Small intestine (tissue), 7 donors: ENCODE data around the gene MDM2. TPM values are rescaled to one million over a fixed set of nuclear protein-coding genes. Genes with fewer than 3 reads are reported as not detected.

Experiments used
- DNase-seq, 2 donors: peaks; one replicate each; pipeline versions ENCODE4 v3.0.0 to v3.0.0-alpha.2; 2013
- FAIRE-seq: peaks from 2 replicates; lab custom pipeline; 2012; peaks lifted over from hg19 to GRCh38; lab: Jason Lieb, UNC
- H3K27ac ChIP-seq, 3 donors: one replicate each; pipeline ENCODE4 v1.5.1; 2013; ENCODE audit warnings: low read length in 2 of 3, mild to moderate bottlenecking in 2 of 3, control low read depth in 1 of 3, inconsistent platforms in 1 of 3, low read depth in 1 of 3, moderate library complexity in 1 of 3
- H3K27me3 ChIP-seq, 3 donors: one replicate each; pipeline ENCODE4 v1.6.1; 2013; ENCODE audit warnings: low read length in 3 of 3, inconsistent platforms in 1 of 3; ENCODE audit not compliant: control insufficient read depth in 3 of 3, insufficient read depth in 3 of 3
- H3K36me3 ChIP-seq, 3 donors: one replicate each; pipeline ENCODE4 v1.6.1; 2013; ENCODE audit warnings: low read length in 3 of 3, inconsistent platforms in 1 of 3, low read depth in 1 of 3, mild to moderate bottlenecking in 1 of 3, moderate library complexity in 1 of 3; ENCODE audit not compliant: control insufficient read depth in 3 of 3, insufficient read depth in 2 of 3
- H3K4me1 ChIP-seq, 3 donors: one replicate each; pipeline ENCODE4 v1.6.1; 2013; ENCODE audit warnings: low read length in 2 of 3, inconsistent platforms in 1 of 3, low read depth in 1 of 3, mild to moderate bottlenecking in 1 of 3, moderate library complexity in 1 of 3; ENCODE audit not compliant: control insufficient read depth in 3 of 3, insufficient read depth in 2 of 3
- H3K4me3 ChIP-seq, 3 donors: one replicate each; pipeline ENCODE4 v1.5.1; 2013; ENCODE audit warnings: low read length in 3 of 3, control low read depth in 1 of 3, inconsistent platforms in 1 of 3, low read depth in 1 of 3, mild to moderate bottlenecking in 1 of 3, moderate library complexity in 1 of 3
- H3K9me3 ChIP-seq, 2 donors: one replicate each; pipeline ENCODE4 v1.6.1; 2013; ENCODE audit warnings: low read depth in 1 of 2, low read length in 1 of 2; ENCODE audit not compliant: control insufficient read depth in 2 of 2, insufficient read depth in 1 of 2
- WGBS, 3 donors: extraction: QIAGEN DNeasy Blood & Tissue Kit; methylation state at CpG; one replicate each; pipeline ENCODE4 v1.1.7; 2013; 5-methylcytosine and 5-hydroxymethylcytosine counted together
- polyA plus RNA-seq, 4 donors: library from polyadenylated mRNA; stranded (reverse) in 3 of 4; unstranded in 1 of 4; fragments of 200-250 nt in 3 of 4; fragments of 120-200 nt in 1 of 4; gene quantifications; one replicate each; pipeline versions ENCODE4 v1.2.1 to v1.2.3, GENCODE V29; 2013
- donor health status: healthy with polysubstance abuse.
- donor health status: control.
- donor health status: control.
- donor health status: Bipolar disorder and iron deficiency.
- donor health status: healthy.

Gene MDM2
- polyA plus RNA-seq, 4 donors: 20.8 to 44.1 (median 29.6) TPM

DNA sequence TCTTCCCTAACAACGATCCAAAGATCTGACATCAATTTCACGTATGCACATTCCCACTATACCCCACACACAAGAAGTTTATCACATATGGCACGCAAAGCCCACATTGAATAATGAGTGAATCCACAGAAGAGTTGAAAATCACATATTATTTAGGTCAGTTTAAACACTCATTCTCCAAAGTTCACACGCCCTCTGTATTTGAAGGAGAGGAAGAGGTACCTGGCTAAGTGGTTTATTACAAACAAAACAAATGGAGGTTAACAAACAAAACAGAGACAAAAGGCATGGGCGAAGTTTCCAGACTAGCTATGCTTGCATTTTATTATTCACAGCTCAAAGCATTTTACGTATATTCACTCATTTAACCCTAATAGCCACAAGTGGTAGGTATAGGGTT lies 83.2 kb downstream of the MDM2 start:
- FAIRE-seq (no peak), DNase-seq (no peak)
- WGBS, 3 donors: 67 to 72% (median 71%) methylated on average over 6 of the region's 6 CpGs
- H3K9me3 ChIP-seq: no peaks in the 10 kb centered on the region
- H3K36me3 ChIP-seq: no peaks in the 10 kb centered on the region
- H3K4me3 ChIP-seq: no peak overlapping the region
- H3K27me3 ChIP-seq: no peaks in the 10 kb centered on the region
- no peaks in the 10 kb centered on the region for H3K4me1 ChIP-seq
- H3K27ac ChIP-seq: peak overlapping the region in 1 of 3 donors; percentile 5

GRCh38 chr12:68893201-68893600 lies 85.2 kb downstream of the MDM2 start:
- no peak for FAIRE-seq
- H3K4me3 ChIP-seq: no peak overlapping the region
- H3K36me3 ChIP-seq: no peaks in the 10 kb centered on the region
- no peaks in the 10 kb centered on the region for H3K4me1 ChIP-seq
- DNase-seq: no peak
- 95 to 100% (median 96%) methylated on average over 2 of the region's 2 CpGs for WGBS, 3 donors
- no peaks in the 10 kb centered on the region for H3K9me3 ChIP-seq
- no peaks in the 10 kb centered on the region for H3K27me3 ChIP-seq
- H3K27ac ChIP-seq: no peak overlapping the region

GRCh38 chr12:68893741-68894140 lies 85.8 kb downstream of the MDM2 start:
- FAIRE-seq (no peak), DNase-seq (no peak)
- Histone ChIP-seq H3K4me3 (no peak overlapping the region), H3K36me3 (no peaks in the 10 kb centered on the region), H3K27me3 (no peaks in the 10 kb centered on the region), H3K4me1 (no peaks in the 10 kb centered on the region), H3K9me3 (no peaks in the 10 kb centered on the region), H3K27ac (no peak overlapping the region)
- 92 to 98% (median 95%) methylated on average over 3 of the region's 3 CpGs for WGBS, 3 donors

GRCh38 chr12:68894276-68894855 lies 86.4 kb downstream of the MDM2 start:
- DNase-seq (no peak), FAIRE-seq (no peak)
- Histone ChIP-seq H3K9me3 (no peaks in the 10 kb centered on the region), H3K27me3 (no peaks in the 10 kb centered on the region), H3K36me3 (no peaks in the 10 kb centered on the region), H3K4me3 (no peak overlapping the region), H3K4me1 (peaks cover 0 to 1% (median 0%) of the 10 kb centered on the region in 3 donors), H3K27ac (no peak overlapping the region)
- 93 to 95% (median 94%) methylated on average over 7 of the region's 7 CpGs for WGBS, 3 donors

- FAIRE-seq (no peak), DNase-seq (no peak)
- Histone ChIP-seq H3K4me1 (peaks cover 0 to 5% (median 2%) of the 10 kb centered on the region in 3 donors), H3K27me3 (no peaks in the 10 kb centered on the region), H3K36me3 (no peaks in the 10 kb centered on the region), H3K27ac (no peak overlapping the region), H3K9me3 (no peaks in the 10 kb centered on the region), H3K4me3 (no peak overlapping the region)
- WGBS, 3 donors: 62 to 86% (median 71%) methylated on average over 4 of the region's 4 CpGs
Measured at GRCh38 chr12:68896881-68897540, 89.0 kb downstream of the MDM2 start.

DNA sequence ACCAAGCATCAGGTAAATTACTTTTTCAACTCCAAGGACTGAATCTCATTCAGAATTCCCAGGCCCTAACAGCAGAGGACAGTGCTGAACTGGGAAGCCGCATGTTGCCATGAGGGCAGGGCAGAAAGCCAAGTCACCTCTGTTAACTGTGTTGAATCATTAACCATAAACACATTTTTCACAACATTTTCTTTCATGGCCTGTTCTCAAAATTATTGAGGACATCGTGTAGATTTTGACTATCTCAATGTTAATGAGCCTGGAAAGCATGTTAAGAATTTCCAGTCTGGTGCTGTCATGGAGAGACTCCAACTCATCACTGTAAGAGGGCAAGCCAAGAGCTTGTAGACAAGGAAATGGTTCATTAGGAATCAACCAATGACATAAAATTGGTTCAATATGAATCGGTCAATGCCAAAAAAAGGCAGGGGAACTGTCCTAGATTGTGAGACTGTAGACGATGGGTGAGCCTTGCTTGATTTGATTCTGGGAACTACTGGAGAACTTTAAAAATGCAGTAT lies 91.3 kb downstream of the MDM2 start:
- H3K27me3 ChIP-seq: no peaks in the 10 kb centered on the region
- H3K36me3 ChIP-seq: no peaks in the 10 kb centered on the region
- peaks cover 0 to 5% (median 2%) of the 10 kb centered on the region in 3 donors for H3K4me1 ChIP-seq
- H3K9me3 ChIP-seq: no peaks in the 10 kb centered on the region
- no peak for FAIRE-seq
- WGBS, 3 donors: 20 to 42% (median 30%) methylated on average over 4 of the region's 4 CpGs
- H3K27ac ChIP-seq: no peak overlapping the region
- no peak overlapping the region for H3K4me3 ChIP-seq
- DNase-seq: peak; percentile 64 to 77

DNA sequence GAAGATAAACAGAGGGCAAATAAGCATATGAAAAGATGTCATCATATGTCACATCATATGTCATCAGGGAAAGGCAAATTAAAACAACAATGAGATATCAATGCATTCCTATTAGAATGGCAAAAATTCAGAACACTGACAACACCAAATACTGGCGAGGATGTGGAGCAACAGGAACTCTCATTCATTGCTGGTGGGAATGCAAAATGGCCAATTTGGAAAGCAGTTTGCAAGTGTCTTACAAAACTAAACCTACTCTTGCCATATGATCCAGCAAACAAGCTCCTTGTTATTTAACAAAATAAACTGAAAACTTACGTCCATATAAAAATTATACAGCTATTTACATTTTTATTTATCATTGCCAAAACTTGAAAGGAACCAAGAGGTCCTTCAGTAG lies 92.3 kb downstream of the MDM2 start:
- H3K27ac ChIP-seq: no peak overlapping the region
- H3K36me3 ChIP-seq: no peaks in the 10 kb centered on the region
- DNase-seq: no peak

More for the DNA sequence above, 92.3 kb downstream of the MDM2 start:
- 41 to 49% (median 44%) methylated on average over 2 of the region's 2 CpGs for WGBS, 3 donors
- Histone ChIP-seq H3K9me3 (no peaks in the 10 kb centered on the region), H3K4me1 (peaks cover 0 to 5% (median 2%) of the 10 kb centered on the region in 3 donors), H3K27me3 (no peaks in the 10 kb centered on the region), H3K4me3 (no peak overlapping the region)
- FAIRE-seq: no peak
